ENCODE measurements around the gene TBC1D10A. TPM values are rescaled to one million over a fixed set of nuclear protein-coding genes. Genes with fewer than 3 reads are reported as not detected.

TBC1D10A gene
- polyA plus RNA-seq, 1 of the 3 experiments (the other 2 are of a cell fraction), result 15.3 TPM

- TF ChIP-seq RFX5 (IDR thresholded peaks at IDR 0.05; ENCODE audit: low read length) (no peak), SMC3 (IDR thresholded peaks at IDR 0.05; ENCODE audit: low read depth, low read length) (no peak)
Observed at GRCh38 chr22:30284666-30285065, 42.1 kb downstream of the TBC1D10A start (continued).

DNA sequence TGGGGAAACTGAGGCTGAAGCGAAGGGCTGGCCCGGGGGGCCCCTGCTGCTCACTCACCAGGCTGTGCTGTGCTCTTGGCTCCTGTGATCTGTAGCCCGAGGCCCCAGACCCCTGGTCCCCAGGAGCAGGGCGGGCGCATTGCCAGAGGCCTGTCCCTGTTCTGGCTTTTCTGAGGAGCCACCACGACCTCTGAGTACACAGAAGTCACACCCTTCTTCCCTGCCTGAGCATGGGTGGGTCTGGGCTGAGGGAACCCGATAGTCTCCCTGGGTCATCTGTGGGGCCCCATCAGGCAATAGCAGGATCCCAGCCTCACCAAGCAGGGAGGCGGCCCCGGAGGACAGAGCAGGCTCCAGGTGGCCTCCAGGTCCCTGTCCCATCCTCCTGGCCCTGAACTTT is 42.6 kb downstream of the TBC1D10A start:
- WGBS (ENCODE audit: low lambda C conversion rate), result 79% methylated on average over 6 of the region's 9 CpGs
- H3K9me2 ChIP-seq, result no peaks in the 10 kb centered on the region
- TF ChIP-seq SMC3 (IDR thresholded peaks at IDR 0.05; ENCODE audit: low read depth, low read length) (no peak), FOXM1 (IDR thresholded peaks at IDR 0.05; ENCODE audit: low read depth) (no peak), RFX5 (IDR thresholded peaks at IDR 0.05; ENCODE audit: low read length) (no peak), SIN3A (IDR thresholded peaks at IDR 0.05; ENCODE audit: borderline replicate concordance, low read depth, low read length) (no peak), EZH2phosphoT487 (IDR thresholded peaks at IDR 0.05; ENCODE audit: borderline replicate concordance, low read depth) (no peak), YY1 (IDR thresholded peaks at IDR 0.05; ENCODE audit: low read depth) (no peak)
- TF ChIP-seq, protein P1, sequence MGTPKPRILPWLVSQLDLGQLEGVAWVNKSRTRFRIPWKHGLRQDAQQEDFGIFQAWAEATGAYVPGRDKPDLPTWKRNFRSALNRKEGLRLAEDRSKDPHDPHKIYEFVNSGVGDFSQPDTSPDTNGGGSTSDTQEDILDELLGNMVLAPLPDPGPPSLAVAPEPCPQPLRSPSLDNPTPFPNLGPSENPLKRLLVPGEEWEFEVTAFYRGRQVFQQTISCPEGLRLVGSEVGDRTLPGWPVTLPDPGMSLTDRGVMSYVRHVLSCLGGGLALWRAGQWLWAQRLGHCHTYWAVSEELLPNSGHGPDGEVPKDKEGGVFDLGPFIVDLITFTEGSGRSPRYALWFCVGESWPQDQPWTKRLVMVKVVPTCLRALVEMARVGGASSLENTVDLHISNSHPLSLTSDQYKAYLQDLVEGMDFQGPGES (IDR thresholded peaks at IDR 0.05; ENCODE audit: low read depth, low read length), result no peak

DNA sequence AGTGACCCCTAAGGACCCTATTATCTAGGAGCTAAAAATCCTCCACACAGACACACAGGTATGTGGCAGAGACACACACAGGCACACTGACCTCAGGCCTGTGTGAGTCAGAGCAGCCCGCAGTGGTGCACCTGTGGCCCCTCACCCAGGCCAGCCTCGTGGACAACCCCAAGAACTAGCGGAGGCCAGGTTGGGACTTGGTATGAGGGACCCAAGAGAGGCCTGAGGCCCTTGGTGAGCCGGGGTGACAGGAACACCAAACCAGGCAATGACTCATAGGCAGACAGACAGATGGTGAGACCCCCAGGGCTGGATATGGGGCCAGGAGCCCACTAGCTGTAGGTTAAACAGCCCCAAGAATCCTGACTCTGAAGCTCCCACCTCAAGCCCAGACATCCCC is 43.4 kb downstream of the TBC1D10A start:
- POLR2A ChIA-PET, result no interaction called here

More for the DNA sequence above, 42.6 kb downstream of the TBC1D10A start:
- Histone ChIP-seq H3K27ac (ENCODE audit: low read depth in 2 of 2, low read length in 1 of 2) (no peak overlapping the region), H3K9ac (no peak overlapping the region), H4K20me1 (ENCODE audit: insufficient read depth) (peaks cover 4% of the 10 kb centered on the region; the same call in 1 of the 2 replicates), H2AFZ (ENCODE audit: low read depth) (no peak overlapping the region), H3F3A (replicated peaks; ENCODE audit: insufficient read depth) (peaks cover 17% of the 10 kb centered on the region), H3K9me3 (no peaks in the 10 kb centered on the region), H3K36me3 (replicated peaks in 1 of 2; ENCODE audit: control insufficient read depth in 1 of 2, insufficient read depth in 2 of 2, low read length in 1 of 2) (peaks cover 0 to 2% of the 10 kb centered on the region in 2 experiments), H3K4me1 (ENCODE audit: control insufficient read depth in 1 of 2, insufficient read depth in 2 of 2, low read depth in 1 of 2, low read length in 1 of 2) (peaks cover 0 to 11% of the 10 kb centered on the region in 2 experiments; a peak in 1 of 4 replicates), H3K4me3 (ENCODE audit: low read depth in 2 of 2, low read length in 1 of 2) (no peak overlapping the region), H3K79me2 (ENCODE audit: insufficient read depth) (no peaks in the 10 kb centered on the region), H3K27me3 (ENCODE audit: insufficient read depth) (no peaks in the 10 kb centered on the region), H3K4me2 (no peak overlapping the region)
- DNase-seq, result no peak
- CTCF ChIA-PET, result interaction anchor here (0.6 to 12.9 kb wide), 6 partner anchors 21 to 176 kb away, joined by 3 to 228 read pairs (median 9); partner anchors contain the start of genes RNF215 and SEC14L2
- POLR2A ChIA-PET, result no interaction called here

More for the DNA sequence above, 43.4 kb downstream of the TBC1D10A start:
- no peak for DNase-seq
- H3K9ac ChIP-seq, result no peak overlapping the region
- no peaks in the 10 kb centered on the region for H3K79me2 ChIP-seq (ENCODE audit: insufficient read depth)
- peaks cover under 1 to 6% of the 10 kb centered on the region in 2 experiments; a peak in 3 of 4 replicates for H3K4me1 ChIP-seq (ENCODE audit: control insufficient read depth in 1 of 2, insufficient read depth in 2 of 2, low read depth in 1 of 2, low read length in 1 of 2)
- H2AFZ ChIP-seq (ENCODE audit: low read depth), result no peak overlapping the region
- H3K4me2 ChIP-seq, result no peak overlapping the region
- peaks cover 4% of the 10 kb centered on the region; the same call in 1 of the 2 replicates for H4K20me1 ChIP-seq (ENCODE audit: insufficient read depth)
- peaks cover 16% of the 10 kb centered on the region for H3F3A ChIP-seq (replicated peaks; ENCODE audit: insufficient read depth)
- no peak overlapping the region for H3K27ac ChIP-seq (ENCODE audit: low read depth in 2 of 2, low read length in 1 of 2)
- H3K9me2 ChIP-seq, result no peaks in the 10 kb centered on the region
- H3K27me3 ChIP-seq (ENCODE audit: insufficient read depth), result no peaks in the 10 kb centered on the region
- H3K36me3 ChIP-seq (replicated peaks in 1 of 2; ENCODE audit: control insufficient read depth in 1 of 2, insufficient read depth in 2 of 2, low read length in 1 of 2), result peaks cover 0 to 2% of the 10 kb centered on the region in 2 experiments
- H3K9me3 ChIP-seq, result no peaks in the 10 kb centered on the region
- no peak overlapping the region for H3K4me3 ChIP-seq (ENCODE audit: low read depth in 2 of 2, low read length in 1 of 2)
- CTCF ChIA-PET, result interaction anchor here (0.6 to 12.9 kb wide), 5 partner anchors 20 to 175 kb away, joined by 3 to 228 read pairs (median 8); partner anchors contain the start of genes RNF215 and SEC14L2
- TF ChIP-seq TAF1 (IDR thresholded peaks at IDR 0.05; ENCODE audit: borderline replicate concordance, low read depth, low read length) (no peak), SMC3 (IDR thresholded peaks at IDR 0.05; ENCODE audit: low read depth, low read length) (no peak), ELF1 (IDR thresholded peaks at IDR 0.05) (no peak), POLR2AphosphoS5 (IDR thresholded peaks at IDR 0.05; ENCODE audit: low read depth, low read length) (no peak), MXI1 (IDR thresholded peaks at IDR 0.05; ENCODE audit: low read depth, low read length) (no peak), FOSL2 (IDR thresholded peaks at IDR 0.05; ENCODE audit: borderline replicate concordance, low read depth) (no peak), RFX5 (IDR thresholded peaks at IDR 0.05; ENCODE audit: low read length) (no peak), MEF2A (IDR thresholded peaks at IDR 0.05; ENCODE audit: borderline replicate concordance, low read depth) (no peak), JUND (IDR thresholded peaks at IDR 0.05) (no peak), TEAD4 (IDR thresholded peaks at IDR 0.05; ENCODE audit: borderline replicate concordance, insufficient read depth) (no peak), GATA2 (CRISPR knock-in tag; IDR thresholded peaks at IDR 0.05) (no peak), NFIC (IDR thresholded peaks at IDR 0.05; ENCODE audit: borderline replicate concordance) (no peak), USF2 (IDR thresholded peaks at IDR 0.05; ENCODE audit: borderline replicate concordance, low read depth, low read length) (no peak), FOXJ3 (CRISPR knock-in tag; IDR thresholded peaks at IDR 0.05) (no peak)
- TF ChIP-seq, protein P2, sequence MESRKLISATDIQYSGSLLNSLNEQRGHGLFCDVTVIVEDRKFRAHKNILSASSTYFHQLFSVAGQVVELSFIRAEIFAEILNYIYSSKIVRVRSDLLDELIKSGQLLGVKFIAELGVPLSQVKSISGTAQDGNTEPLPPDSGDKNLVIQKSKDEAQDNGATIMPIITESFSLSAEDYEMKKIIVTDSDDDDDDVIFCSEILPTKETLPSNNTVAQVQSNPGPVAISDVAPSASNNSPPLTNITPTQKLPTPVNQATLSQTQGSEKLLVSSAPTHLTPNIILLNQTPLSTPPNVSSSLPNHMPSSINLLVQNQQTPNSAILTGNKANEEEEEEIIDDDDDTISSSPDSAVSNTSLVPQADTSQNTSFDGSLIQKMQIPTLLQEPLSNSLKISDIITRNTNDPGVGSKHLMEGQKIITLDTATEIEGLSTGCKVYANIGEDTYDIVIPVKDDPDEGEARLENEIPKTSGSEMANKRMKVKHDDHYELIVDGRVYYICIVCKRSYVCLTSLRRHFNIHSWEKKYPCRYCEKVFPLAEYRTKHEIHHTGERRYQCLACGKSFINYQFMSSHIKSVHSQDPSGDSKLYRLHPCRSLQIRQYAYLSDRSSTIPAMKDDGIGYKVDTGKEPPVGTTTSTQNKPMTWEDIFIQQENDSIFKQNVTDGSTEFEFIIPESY (IDR thresholded peaks at IDR 0.05; ENCODE audit: borderline replicate concordance, low read depth), result no peak
- 70% methylated on average over 2 of the region's 4 CpGs for WGBS (ENCODE audit: low lambda C conversion rate)
